ENCODE data around the gene ALOX15B. TPM values are rescaled to one million over a fixed set of nuclear protein-coding genes. Genes with fewer than 3 reads are reported as not detected.

ALOX15B gene
- polyA plus RNA-seq, 3 donors: 1.7 to 2.8 (median 2.0) TPM

GRCh38 chr17:8056232-8056975 lies 17.5 kb downstream of the ALOX15B start:
- Mint-ChIP-seq H3K4me1 (peaks cover 37% of the 10 kb centered on the region), H3K36me3 (no peaks in the 10 kb centered on the region), H3K9me3 (no peaks in the 10 kb centered on the region), H3K27ac (peak overlapping the region; percentile 91 to 97 (median 95)), H3K27me3 (ENCODE audit: low read depth in 3 of 3) (peaks cover 4 to 11% (median 5%) of the 10 kb centered on the region in 3 donors), H3K4me3 (peak overlapping the region; percentile 45 to 74)
- WGBS (ENCODE audit: insufficient coverage): 13% methylated on average over 4 of the region's 14 CpGs
- Histone ChIP-seq H3K79me2 (ENCODE audit: insufficient read depth, low read length) (no peaks in the 10 kb centered on the region), H3K9me3 (replicated peaks in 1 of 2; ENCODE audit: control insufficient read depth in 1 of 2, insufficient read depth in 1 of 2, low read length in 2 of 2) (no peaks in the 10 kb centered on the region), H3K4me3 (replicated peaks in 1 of 3; ENCODE audit: low read depth in 2 of 3, low read length in 3 of 3) (peak overlapping the region in 1 of 3 experiments; percentile 61), H3K9ac (ENCODE audit: insufficient read depth, low read length, poor library complexity, severe bottlenecking) (no peak overlapping the region), H3K4me1 (ENCODE audit: control insufficient read depth in 1 of 2, insufficient read depth in 2 of 2, low read length in 2 of 2) (peaks cover 39 to 42% of the 10 kb centered on the region in 2 donors), H3K27me3 (ENCODE audit: control insufficient read depth in 2 of 2, insufficient read depth in 2 of 2, low read length in 2 of 2) (peaks cover 0 to 4% of the 10 kb centered on the region in 2 donors), H3K36me3 (replicated peaks in 1 of 2; ENCODE audit: control insufficient read depth in 1 of 2, insufficient read depth in 2 of 2, low read length in 2 of 2) (no peaks in the 10 kb centered on the region), H3K27ac (ENCODE audit: low read depth in 1 of 2, low read length in 2 of 2) (peak overlapping the region; percentile 75 to 82), H3K4me2 (replicated peaks; ENCODE audit: extremely low read depth, low read length, poor library complexity, severe bottlenecking) (peak overlapping the region; percentile 69), H4K20me1 (ENCODE audit: insufficient read depth, low read length) (no peaks in the 10 kb centered on the region), H2AFZ (ENCODE audit: insufficient read depth, low read depth, low read length, poor library complexity, severe bottlenecking) (no peak overlapping the region)
- intact Hi-C loops (cut with micrococcal nuclease): loop anchor here (2.0 to 10.0 kb wide), 6 partner anchors 40 to 1044 kb away; partner anchors contain the start of gene RNASEK (in 1 of the 2)
- no peak for TF ChIP-seq CTCF (IDR thresholded peaks at IDR 0.05)
- peak; percentile 85 to 98 (median 93) for DNase-seq

- H3K27me3 ChIP-seq (ENCODE audit: control insufficient read depth in 2 of 2, insufficient read depth in 2 of 2, low read length in 2 of 2): peaks cover under 1 to 4% of the 10 kb centered on the region in 2 donors
- no peak overlapping the region for H2AFZ ChIP-seq (ENCODE audit: insufficient read depth, low read depth, low read length, poor library complexity, severe bottlenecking)
- H3K4me1 ChIP-seq (ENCODE audit: control insufficient read depth in 1 of 2, insufficient read depth in 2 of 2, low read length in 2 of 2): peaks cover 39 to 42% of the 10 kb centered on the region in 2 donors
- H3K4me3 ChIP-seq (replicated peaks in 1 of 3; ENCODE audit: low read depth in 2 of 3, low read length in 3 of 3): peak overlapping the region in 1 of 3 experiments; percentile 61
- intact Hi-C loops (cut with micrococcal nuclease): loop anchor here (2.0 to 10.0 kb wide), 6 partner anchors 40 to 1045 kb away; partner anchors contain the start of gene RNASEK (in 1 of the 2)
- H3K4me3 Mint-ChIP-seq: no peak overlapping the region
- H3K4me1 Mint-ChIP-seq: peaks cover 37% of the 10 kb centered on the region
- peak overlapping the region; percentile 75 to 82 for H3K27ac ChIP-seq (ENCODE audit: low read depth in 1 of 2, low read length in 2 of 2)
- H3K9me3 Mint-ChIP-seq: no peaks in the 10 kb centered on the region
- peaks cover 7 to 15% (median 11%) of the 10 kb centered on the region in 3 donors for H3K27me3 Mint-ChIP-seq (ENCODE audit: low read depth in 3 of 3)
- peak overlapping the region; percentile 28 for H3K4me2 ChIP-seq (replicated peaks; ENCODE audit: extremely low read depth, low read length, poor library complexity, severe bottlenecking)
- H3K9me3 ChIP-seq (replicated peaks in 1 of 2; ENCODE audit: control insufficient read depth in 1 of 2, insufficient read depth in 1 of 2, low read length in 2 of 2): no peaks in the 10 kb centered on the region
- DNase-seq: no peak
- no peaks in the 10 kb centered on the region for H3K79me2 ChIP-seq (ENCODE audit: insufficient read depth, low read length)
- H3K9ac ChIP-seq (ENCODE audit: insufficient read depth, low read length, poor library complexity, severe bottlenecking): no peak overlapping the region
- H3K27ac Mint-ChIP-seq: peak overlapping the region; percentile 49 to 97 (median 92)
- H3K36me3 ChIP-seq (replicated peaks in 1 of 2; ENCODE audit: control insufficient read depth in 1 of 2, insufficient read depth in 2 of 2, low read length in 2 of 2): no peaks in the 10 kb centered on the region
- TF ChIP-seq CTCF (IDR thresholded peaks at IDR 0.05): no peak
- H3K36me3 Mint-ChIP-seq: no peaks in the 10 kb centered on the region
- no peaks in the 10 kb centered on the region for H4K20me1 ChIP-seq (ENCODE audit: insufficient read depth, low read length)
- 75% methylated on average over 4 of the region's 17 CpGs for WGBS (ENCODE audit: insufficient coverage)
These were observed 18.2 kb downstream of the ALOX15B start for GRCh38 chr17:8056976-8057625.
